Measurements from ENCODE around the gene MCC. TPM values are rescaled to one million over a fixed set of nuclear protein-coding genes. Genes with fewer than 3 reads are reported as not detected.
"Not testable (repeated sequence)": the region's sequence is repeated elsewhere in the genome, so short reads cannot be mapped to it uniquely, and the experiment has no call there.

Gene MCC
- polyA plus RNA-seq, 3 donors from 2014 or later, result 0.53 to 1.2 (median 0.63) TPM

- Mint-ChIP-seq H3K4me3 (no peak overlapping the region), H3K36me3 (no peaks in the 10 kb centered on the region), H3K27me3 (ENCODE audit: low read depth in 3 of 3) (peaks cover 0 to 10% (median 8%) of the 10 kb centered on the region in 3 donors), H3K4me1 (no peaks in the 10 kb centered on the region), H3K27ac (no peak overlapping the region), H3K9me3 (peaks cover 0 to 2% (median 0%) of the 10 kb centered on the region in 6 donors)
- DNase-seq, result no peak
Observed at GRCh38 chr5:113478691-113479090, 9.6 kb downstream of the MCC start.

GRCh38 chr5:113474100-113474728 is 14.0 kb downstream of the MCC start:
- peaks cover 0 to 2% (median 0%) of the 10 kb centered on the region in 6 donors for H3K9me3 Mint-ChIP-seq
- no peak overlapping the region for H3K27ac Mint-ChIP-seq
- no peaks in the 10 kb centered on the region for H3K36me3 Mint-ChIP-seq
- peaks cover 0 to 5% (median 5%) of the 10 kb centered on the region in 3 donors for H3K27me3 Mint-ChIP-seq (ENCODE audit: low read depth in 3 of 3)
- no peak for DNase-seq
- H3K4me1 Mint-ChIP-seq, result no peaks in the 10 kb centered on the region
- no peak overlapping the region for H3K4me3 Mint-ChIP-seq

- Mint-ChIP-seq H3K4me1 (no peaks in the 10 kb centered on the region), H3K9me3 (no peaks in the 10 kb centered on the region), H3K36me3 (no peaks in the 10 kb centered on the region), H3K27ac (no peak overlapping the region), H3K27me3 (ENCODE audit: low read depth in 3 of 3) (peaks cover 0 to 5% (median 2%) of the 10 kb centered on the region in 3 donors), H3K4me3 (no peak overlapping the region)
- DNase-seq, result no peak
Observed at GRCh38 chr5:113463032-113463431, 25.2 kb downstream of the MCC start.

- not testable (repeated sequence) for H3K27me3 Mint-ChIP-seq (ENCODE audit: low read depth in 3 of 3); H3K9me3 Mint-ChIP-seq
Observed at GRCh38 chr5:113457106-113457505, 31.1 kb downstream of the MCC start.

GRCh38 chr5:113452941-113453340 is 35.3 kb downstream of the MCC start:
- Mint-ChIP-seq H3K9me3 (peaks cover 0 to 2% (median 0%) of the 10 kb centered on the region in 6 donors), H3K27ac (no peak overlapping the region), H3K4me1 (no peaks in the 10 kb centered on the region), H3K36me3 (no peaks in the 10 kb centered on the region), H3K27me3 (ENCODE audit: low read depth in 3 of 3) (peaks cover 2 to 9% (median 7%) of the 10 kb centered on the region in 3 donors), H3K4me3 (no peak overlapping the region)
- no peak for DNase-seq

More at GRCh38 chr5:113457106-113457505, 31.1 kb downstream of the MCC start:
- not testable (repeated sequence) for H3K27ac Mint-ChIP-seq, H3K36me3 Mint-ChIP-seq, H3K4me1 Mint-ChIP-seq, H3K4me3 Mint-ChIP-seq, DNase-seq

GRCh38 chr5:113451797-113452196 is 36.5 kb downstream of the MCC start:
- no peak for DNase-seq
- H3K4me3 Mint-ChIP-seq, result no peak overlapping the region

GRCh38 chr5:113450929-113451328 is 37.3 kb downstream of the MCC start:
- Mint-ChIP-seq H3K27ac (no peak overlapping the region), H3K4me1 (no peaks in the 10 kb centered on the region), H3K27me3 (ENCODE audit: low read depth in 3 of 3) (peaks cover 2 to 13% (median 11%) of the 10 kb centered on the region in 3 donors), H3K9me3 (peaks cover 0 to 2% (median 0%) of the 10 kb centered on the region in 6 donors), H3K4me3 (no peak overlapping the region), H3K36me3 (no peaks in the 10 kb centered on the region)
- DNase-seq, result no peak

More at GRCh38 chr5:113451797-113452196, 36.5 kb downstream of the MCC start:
- peaks cover 2 to 9% (median 6%) of the 10 kb centered on the region in 3 donors for H3K27me3 Mint-ChIP-seq (ENCODE audit: low read depth in 3 of 3)
- no peaks in the 10 kb centered on the region for H3K36me3 Mint-ChIP-seq
- peaks cover 0 to 2% (median 0%) of the 10 kb centered on the region in 6 donors for H3K9me3 Mint-ChIP-seq
- H3K4me1 Mint-ChIP-seq, result no peaks in the 10 kb centered on the region
- no peak overlapping the region for H3K27ac Mint-ChIP-seq

GRCh38 chr5:113450462-113450861 is 37.8 kb downstream of the MCC start:
- no peaks in the 10 kb centered on the region for H3K4me1 Mint-ChIP-seq
- no peak for DNase-seq
- H3K36me3 Mint-ChIP-seq, result no peaks in the 10 kb centered on the region
- H3K9me3 Mint-ChIP-seq, result peaks cover 0 to 3% (median 0%) of the 10 kb centered on the region in 6 donors
- H3K4me3 Mint-ChIP-seq, result no peak overlapping the region
- H3K27ac Mint-ChIP-seq, result no peak overlapping the region
- peaks cover 2 to 15% (median 11%) of the 10 kb centered on the region in 3 donors for H3K27me3 Mint-ChIP-seq (ENCODE audit: low read depth in 3 of 3)

- Mint-ChIP-seq H3K4me3 (no peak overlapping the region), H3K4me1 (no peaks in the 10 kb centered on the region), H3K9me3 (peaks cover 0 to 10% (median 1%) of the 10 kb centered on the region in 6 donors), H3K36me3 (no peaks in the 10 kb centered on the region), H3K27ac (no peak overlapping the region), H3K27me3 (ENCODE audit: low read depth in 3 of 3) (peaks cover 2 to 25% (median 11%) of the 10 kb centered on the region in 3 donors)
- DNase-seq, result no peak
Observed at GRCh38 chr5:113448252-113448651, 40.0 kb downstream of the MCC start.

- DNase-seq, result no peak
- no peak overlapping the region for H3K4me3 Mint-ChIP-seq
- H3K27ac Mint-ChIP-seq, result no peak overlapping the region
- H3K36me3 Mint-ChIP-seq, result no peaks in the 10 kb centered on the region
- H3K4me1 Mint-ChIP-seq, result no peaks in the 10 kb centered on the region
- peaks cover 0 to 10% (median 1%) of the 10 kb centered on the region in 6 donors for H3K9me3 Mint-ChIP-seq
- H3K27me3 Mint-ChIP-seq (ENCODE audit: low read depth in 3 of 3), result peaks cover 2 to 25% (median 11%) of the 10 kb centered on the region in 3 donors
Observed at GRCh38 chr5:113447498-113448050, 40.7 kb downstream of the MCC start.

GRCh38 chr5:113446358-113446927 is 41.8 kb downstream of the MCC start:
- peaks cover 0 to 10% (median 1%) of the 10 kb centered on the region in 6 donors for H3K9me3 Mint-ChIP-seq
- H3K4me1 Mint-ChIP-seq, result no peaks in the 10 kb centered on the region
- H3K27me3 Mint-ChIP-seq (ENCODE audit: low read depth in 3 of 3), result peaks cover 2 to 27% (median 11%) of the 10 kb centered on the region in 3 donors
- H3K27ac Mint-ChIP-seq, result no peak overlapping the region
- DNase-seq, result no peak
- H3K4me3 Mint-ChIP-seq, result no peak overlapping the region
- no peaks in the 10 kb centered on the region for H3K36me3 Mint-ChIP-seq

GRCh38 chr5:113437111-113437510 is 51.1 kb downstream of the MCC start:
- peaks cover 3 to 7% (median 5%) of the 10 kb centered on the region in 3 donors for H3K27me3 Mint-ChIP-seq (ENCODE audit: low read depth in 3 of 3)

GRCh38 chr5:113435575-113435974 is 52.7 kb downstream of the MCC start:
- H3K4me3 Mint-ChIP-seq, result no peak overlapping the region
- no peak for DNase-seq
- no peaks in the 10 kb centered on the region for H3K9me3 Mint-ChIP-seq
- H3K27ac Mint-ChIP-seq, result no peak overlapping the region
- no peaks in the 10 kb centered on the region for H3K4me1 Mint-ChIP-seq
- H3K36me3 Mint-ChIP-seq, result no peaks in the 10 kb centered on the region
- H3K27me3 Mint-ChIP-seq (ENCODE audit: low read depth in 3 of 3), result peaks cover 3 to 5% (median 4%) of the 10 kb centered on the region in 3 donors

More at GRCh38 chr5:113437111-113437510, 51.1 kb downstream of the MCC start:
- no peak for DNase-seq
- no peak overlapping the region for H3K4me3 Mint-ChIP-seq
- H3K36me3 Mint-ChIP-seq, result no peaks in the 10 kb centered on the region
- no peaks in the 10 kb centered on the region for H3K4me1 Mint-ChIP-seq
- no peak overlapping the region for H3K27ac Mint-ChIP-seq
- no peaks in the 10 kb centered on the region for H3K9me3 Mint-ChIP-seq

GRCh38 chr5:113434889-113435288 is 53.4 kb downstream of the MCC start, which contains the start of gene TSSK1B:
TSSK1B (minus strand) TSS chr5:113434989; CDS start chr5:113434839, 150 bp downstream.
- Mint-ChIP-seq H3K27ac (no peak within 1 kb of the TSS), H3K36me3 (no peaks in the 10 kb centered on the region), H3K9me3 (no peaks in the 10 kb centered on the region), H3K4me3 (no peak within 1 kb of the TSS), H3K4me1 (no peaks in the 10 kb centered on the region), H3K27me3 (ENCODE audit: low read depth in 3 of 3) (peaks cover 3 to 5% (median 4%) of the 10 kb centered on the region in 3 donors)
- DNase-seq, result no peak

Data from immature natural killer cell (primary cell).